B cell (primary cell): ENCODE data around the gene HOMER2. TPM values are rescaled to one million over a fixed set of nuclear protein-coding genes. Genes with fewer than 3 reads are reported as not detected.

ENCODE experiments used
- ATAC-seq: fragments of 200-7000 bp; cut with Tn5 transposase; one replicate; pipeline ENCODE4 v1.10.0; 2021; ENCODE audit warnings: low read depth, mild to moderate bottlenecking, moderate number of reproducible peaks, moderate library complexity
- CTCF ChIA-PET: fragments of 350-600 bp; sonication (Branson Sonifier 250); formaldehyde crosslinking; loops from one replicate; lab custom pipeline; 2021; ENCODE audit warnings: antibody characterized with exemption, inconsistent platforms; lab: Charles Lee
- POLR2A ChIA-PET: fragments of 350-600 bp; sonication (Branson Sonifier 250); formaldehyde crosslinking; loops from one replicate; lab custom pipeline; 2021; ENCODE audit warnings: antibody characterized with exemption; lab: Charles Lee
- DNase-seq: peaks from one replicate; pipeline ENCODE4 v3.0.0; 2013
- H2AFZ ChIP-seq: 2 replicates; pipeline ENCODE4 v1.6.1; 2012; ENCODE audit warnings: mild to moderate bottlenecking, low read depth, low read length; ENCODE audit not compliant: insufficient read depth, poor library complexity, severe bottlenecking
- H3K27ac ChIP-seq, 2 donors: 1 replicate in 1 of 2; 2 replicates in 1 of 2; pipeline ENCODE4 v1.5.1; 2012 to 2013; ENCODE audit warnings: low read length in 2 of 2, mild to moderate bottlenecking in 2 of 2, moderate library complexity in 1 of 2
- H3K27me3 ChIP-seq, 4 experiments: fragments of 200-600 bp in 1 of 4; sonication (generic) in 1 of 4; replicated peaks in 1 of 4; 1 replicate in 2 of 4; 2 replicates in 2 of 4; pipeline versions ENCODE4 v1.6.1 to v1.7.0; 2013 to 2016; ENCODE audit warnings: low read length in 3 of 4, mild to moderate bottlenecking in 2 of 4, mixed read lengths in 1 of 4, moderate library complexity in 1 of 4; ENCODE audit not compliant: insufficient read depth in 4 of 4, control insufficient read depth in 3 of 4; ENCODE audit errors: control extremely low read depth in 1 of 4
- H3K36me3 ChIP-seq, 2 experiments: replicated peaks in 1 of 2; 1 replicate in 1 of 2; 2 replicates in 1 of 2; pipeline versions ENCODE4 v1.6.1 to v1.7.1; 2013; ENCODE audit warnings: low read length in 1 of 2; ENCODE audit not compliant: insufficient read depth in 2 of 2, control insufficient read depth in 1 of 2; ENCODE audit errors: control extremely low read depth in 1 of 2, extremely low read depth in 1 of 2
- H3K4me1 ChIP-seq, 2 donors: fragments of 200-600 bp in 1 of 2; sonication (generic) in 1 of 2; 1 replicate in 1 of 2; 2 replicates in 1 of 2; pipeline versions ENCODE4 v1.5.1 to v1.6.1; 2013 to 2017; ENCODE audit warnings: low read length in 2 of 2; ENCODE audit not compliant: control insufficient read depth in 2 of 2, insufficient read depth in 2 of 2
- H3K4me2 ChIP-seq: replicated peaks from 2 replicates; pipeline ENCODE3; 2012; ENCODE audit warnings: mild to moderate bottlenecking, low read depth, low read length; ENCODE audit not compliant: poor library complexity, severe bottlenecking
- H3K4me3 ChIP-seq, 5 experiments: fragments of 200-600 bp in 1 of 5; sonication (generic) in 1 of 5; 1 replicate in 3 of 5; 2 replicates in 2 of 5; pipeline versions ENCODE4 v1.5.1 to v1.7.0; 2011 to 2016; ENCODE audit warnings: low read length in 4 of 5, mild to moderate bottlenecking in 4 of 5, low read depth in 2 of 5, control low read depth in 1 of 5, moderate library complexity in 1 of 5; ENCODE audit not compliant: insufficient read depth in 1 of 5; ENCODE audit errors: control extremely low read depth in 1 of 5, extremely low read depth in 1 of 5
- H3K79me2 ChIP-seq: fragments of 200-600 bp; sonication (generic); one replicate; pipeline ENCODE4 v1.6.0; 2016; ENCODE audit warnings: low read length; ENCODE audit not compliant: control insufficient read depth, insufficient read depth
- H3K9ac ChIP-seq: fragments of 200-600 bp; sonication (generic); 2 replicates; pipeline ENCODE4 v1.6.1; 2017; ENCODE audit warnings: mild to moderate bottlenecking, low read length, moderate library complexity
- H3K9me3 ChIP-seq, 3 donors: one replicate each; pipeline versions ENCODE4 v1.6.1 to v1.7.1; 2013; ENCODE audit warnings: low read length in 2 of 3; ENCODE audit not compliant: control insufficient read depth in 2 of 3, insufficient read depth in 1 of 3; ENCODE audit errors: control extremely low read depth in 1 of 3
- H4K20me1 ChIP-seq: 2 replicates; pipeline ENCODE4 v1.6.0; 2012; ENCODE audit warnings: mild to moderate bottlenecking, low read length; ENCODE audit not compliant: insufficient read depth, control insufficient read depth, poor library complexity, severe bottlenecking
- H3K27ac Mint-ChIP-seq: one replicate; pipeline ENCODE4 v1.8.0; 2021; ENCODE audit warnings: mixed read lengths
- H3K27me3 Mint-ChIP-seq: one replicate; pipeline ENCODE4 v1.8.0; 2021; ENCODE audit warnings: mixed read lengths
- H3K4me1 Mint-ChIP-seq: one replicate; pipeline ENCODE4 v1.8.0; 2021; ENCODE audit warnings: mixed read lengths
- H3K4me3 Mint-ChIP-seq: one replicate; pipeline ENCODE4 v1.8.0; 2021; ENCODE audit warnings: mixed read lengths
- H3K9me3 Mint-ChIP-seq: one replicate; pipeline ENCODE4 v1.8.0; 2022; ENCODE audit warnings: mixed read lengths; ENCODE audit not compliant: insufficient read depth
- CTCF ChIP-seq: fragments of 200-600 bp; IDR thresholded peaks from one replicate; pipeline ENCODE4 v1.8.0; 2022; ENCODE audit warnings: antibody characterized with exemption, mild to moderate bottlenecking
- EZH2 ChIP-seq: IDR thresholded peaks from 2 replicates; pipeline ENCODE4 v1.6.1; 2012; ENCODE audit warnings: borderline replicate concordance, low read depth, mild to moderate bottlenecking, moderate library complexity, low read length; ENCODE audit not compliant: insufficient read depth, poor library complexity, severe bottlenecking
- WGBS: methylation state at CpG from one replicate; pipeline ENCODE4 v1.1.5; 2013; ENCODE audit warnings: missing lambda C conversion rate; ENCODE audit not compliant: insufficient coverage; 5-methylcytosine and 5-hydroxymethylcytosine counted together
- intact Hi-C: fragments of 100-400 bp; cut with micrococcal nuclease; formaldehyde crosslinking; loops from one replicate; pipeline ENCODE4 v1.10.0; 2022
- polyA plus RNA-seq: library from polyadenylated mRNA; depleted of rRNA; stranded (reverse); fragments of >200 nt; gene quantifications from 2 replicates; pipeline ENCODE4 v1.2.3, GENCODE V29; 2012
- total RNA-seq, 2 donors: library from RNA; stranded (reverse); fragments of 120-200 nt in 1 of 2; gene quantifications; 1 replicate in 1 of 2; 2 replicates in 1 of 2; pipeline versions ENCODE4 v1.2.3 to v1.2.4, GENCODE V29; 2013 to 2022

HOMER2 gene
- total and polyA plus RNA-seq, 2 donors (not counting 1 experiment from before 2014, with no cell fraction given) = 5.7 to 19.5 TPM

GRCh38 chr15:82839136-82839535 is 113.4 kb downstream of the HOMER2 start:
- Histone ChIP-seq H3K36me3 (peaks cover 0 to 37% of the 10 kb centered on the region in 2 experiments), H2AFZ (no peak overlapping the region), H3K9me3 (no peaks in the 10 kb centered on the region), H3K4me2 (no peak overlapping the region), H3K9ac (no peak overlapping the region), H3K4me1 (peaks cover 7 to 9% of the 10 kb centered on the region in 2 donors), H4K20me1 (no peaks in the 10 kb centered on the region), H3K4me3 (no peak overlapping the region), H3K79me2 (no peaks in the 10 kb centered on the region), H3K27me3 (no peaks in the 10 kb centered on the region), H3K27ac (no peak overlapping the region)
- no peaks in the 10 kb centered on the region for H3K9me3 Mint-ChIP-seq
- H3K27me3 Mint-ChIP-seq = no peaks in the 10 kb centered on the region
- H3K27ac Mint-ChIP-seq = no peak overlapping the region
- ChIA-PET CTCF (no interaction called here), POLR2A (no interaction called here)
- TF ChIP-seq EZH2 (no peak), CTCF (no peak)
- H3K4me3 Mint-ChIP-seq = no peak overlapping the region
- DNase-seq = no peak
- H3K4me1 Mint-ChIP-seq = peaks cover 12% of the 10 kb centered on the region
- intact Hi-C loops = no loop called here
- ATAC-seq = no peak

GRCh38 chr15:82838096-82838735 is 114.3 kb downstream of the HOMER2 start:
- H3K9me3 Mint-ChIP-seq = no peaks in the 10 kb centered on the region
- TF ChIP-seq EZH2 (no peak), CTCF (no peak)

More at GRCh38 chr15:82838096-82838735, 114.3 kb downstream of the HOMER2 start:
- Mint-ChIP-seq H3K4me3 (no peak overlapping the region), H3K4me1 (peaks cover 8% of the 10 kb centered on the region), H3K27me3 (no peaks in the 10 kb centered on the region), H3K27ac (peak overlapping the region; percentile 28)
- H4K20me1 ChIP-seq = no peaks in the 10 kb centered on the region
- H3K4me2 ChIP-seq = no peak overlapping the region
- peaks cover 0 to 43% of the 10 kb centered on the region in 2 experiments for H3K36me3 ChIP-seq
- no peak overlapping the region for H2AFZ ChIP-seq
- H3K9me3 ChIP-seq = no peaks in the 10 kb centered on the region
- 99% methylated on average over 11 of the region's 14 CpGs for WGBS
- CTCF ChIA-PET = no interaction called here
- H3K27ac ChIP-seq = no peak overlapping the region
- no peaks in the 10 kb centered on the region for H3K27me3 ChIP-seq
- no peaks in the 10 kb centered on the region for H3K79me2 ChIP-seq
- DNase-seq (no peak), ATAC-seq (no peak)
- intact Hi-C loops = no loop called here
- POLR2A ChIA-PET = no interaction called here
- no peak overlapping the region for H3K4me3 ChIP-seq
- peaks cover 0 to under 1% of the 10 kb centered on the region in 2 donors for H3K4me1 ChIP-seq
- H3K9ac ChIP-seq = no peak overlapping the region
